Astrocyte of the cerebellum (primary cell): ENCODE measurements around the gene RECQL5.

Experiments
- DNase-seq: peaks from one replicate; pipeline ENCODE4 v3.0.0-alpha.2; 2011; ENCODE audit warnings: low read depth
- H3K4me3 ChIP-seq: 2 replicates; pipeline ENCODE4 v1.5.1; 2011; ENCODE audit warnings: mild to moderate bottlenecking, low read depth, low read length, moderate library complexity
- CTCF ChIP-seq: IDR thresholded peaks from 2 replicates; pipeline ENCODE4 v1.5.1; 2012; ENCODE audit warnings: low read length, low read depth, moderate library complexity, mild to moderate bottlenecking; ENCODE audit errors: missing control alignments
- in situ Hi-C: cut with HindIII; loops from 2 replicates; pipeline ENCODE4 v1.10.0; 2017; ENCODE audit warnings: low sequenced_read_pairs

The RECQL5 gene

GRCh38 chr17:75667825-75668224 is 871 bp upstream of the RECQL5 start:
- no peak for DNase-seq
- peak overlapping the region; percentile 75 for H3K4me3 ChIP-seq
- no peak for TF ChIP-seq CTCF
- in situ Hi-C loops: no loop called here

- no peak for DNase-seq
- H3K4me3 ChIP-seq: peak overlapping the region; percentile 75
- in situ Hi-C loops: no loop called here
- no peak for TF ChIP-seq CTCF
These were observed 973 bp downstream of the RECQL5 start for GRCh38 chr17:75665981-75666380.

- in situ Hi-C loops: no loop called here
- DNase-seq: no peak
- no peak overlapping the region for H3K4me3 ChIP-seq
- TF ChIP-seq CTCF: no peak
These were observed 2.8 kb downstream of the RECQL5 start for GRCh38 chr17:75664099-75664549.

- in situ Hi-C loops: no loop called here
- no peak overlapping the region for H3K4me3 ChIP-seq
- no peak for DNase-seq
- TF ChIP-seq CTCF: no peak
These were observed 4.4 kb downstream of the RECQL5 start for GRCh38 chr17:75662511-75662910.

- no peak for TF ChIP-seq CTCF
- no peak overlapping the region for H3K4me3 ChIP-seq
- in situ Hi-C loops: no loop called here
- DNase-seq: no peak
These were observed 5.4 kb downstream of the RECQL5 start for GRCh38 chr17:75661531-75661930.

- DNase-seq: no peak
- no peak for TF ChIP-seq CTCF
- H3K4me3 ChIP-seq: no peak overlapping the region
- in situ Hi-C loops: no loop called here
These were observed 8.7 kb downstream of the RECQL5 start for GRCh38 chr17:75658237-75658636.

- in situ Hi-C loops: no loop called here
- no peak for DNase-seq
- no peak overlapping the region for H3K4me3 ChIP-seq
- TF ChIP-seq CTCF: no peak
These were observed 12.8 kb downstream of the RECQL5 start for GRCh38 chr17:75654176-75654575.
